DMS53 treated with DMSO at 0.1 percent for 48 hours (cell line): ENCODE measurements around the gene RBMS3.
"Not testable (repeated sequence)": the region's sequence is repeated elsewhere in the genome, so short reads cannot be mapped to it uniquely, and the experiment has no call there.

Source experiments
- DNase-seq: peaks from one replicate; lab custom pipeline; 2025; ENCODE audit not compliant: unreplicated experiment; lab: John Stamatoyannopoulos, UW

RBMS3 gene

DNA sequence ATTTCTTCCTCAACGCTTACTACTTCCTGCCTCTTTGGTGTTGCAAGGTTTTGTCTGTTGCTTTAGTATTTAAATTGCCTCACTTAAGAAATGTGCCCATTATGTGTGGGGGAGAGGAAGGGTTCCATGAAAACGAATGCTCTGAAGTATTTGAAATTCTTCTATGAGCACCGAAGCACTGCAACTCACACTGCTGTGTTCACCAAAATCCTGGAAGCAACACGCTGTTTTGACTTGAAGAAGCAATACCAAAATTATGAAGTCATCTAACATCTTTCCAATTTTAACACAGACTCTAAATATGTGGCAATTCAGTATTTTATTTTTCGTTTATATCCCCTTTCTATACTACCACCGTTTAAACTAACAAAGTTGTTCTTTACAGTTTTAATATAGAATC, 101.5 kb downstream of the RBMS3 start:
- no peak for DNase-seq

DNA sequence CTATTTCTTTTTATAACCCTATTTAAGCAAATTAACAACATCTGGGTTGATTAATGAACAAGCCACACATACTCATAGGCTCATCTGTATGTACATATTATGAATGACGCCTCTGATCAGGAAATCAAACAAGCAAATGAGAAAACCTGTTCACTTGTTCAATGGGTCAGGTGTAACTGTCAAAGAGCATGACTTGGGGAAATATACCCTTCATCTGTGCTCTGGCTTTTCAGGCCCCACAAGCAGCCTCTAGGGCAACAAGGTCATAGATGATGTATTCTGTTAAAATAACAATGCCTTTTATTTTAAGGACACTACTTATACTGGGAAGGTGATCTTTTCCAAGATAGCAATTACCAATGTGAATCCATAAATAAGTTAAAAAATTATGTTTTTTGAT, 102.0 kb downstream of the RBMS3 start:
- no peak for DNase-seq

DNA sequence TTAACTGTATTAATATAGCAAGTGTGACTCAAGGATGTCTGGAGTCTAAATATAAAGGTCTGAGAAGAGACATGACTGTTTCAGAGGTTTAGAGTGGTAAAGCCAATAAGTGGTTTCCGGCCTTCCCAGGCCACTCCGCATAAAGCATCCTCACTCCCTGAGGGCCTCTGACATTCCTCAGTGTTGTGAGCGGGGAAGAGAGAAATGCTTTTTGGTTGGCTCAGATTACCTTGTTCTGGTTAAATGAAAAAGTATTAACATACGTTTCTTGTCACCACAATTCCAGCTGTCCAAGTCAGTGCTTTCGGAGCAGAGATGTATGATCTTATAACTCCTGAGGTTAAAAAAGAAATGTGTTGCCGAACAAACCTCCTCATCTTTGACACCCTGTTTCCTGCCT, 103.8 kb downstream of the RBMS3 start:
- no peak for DNase-seq

DNA sequence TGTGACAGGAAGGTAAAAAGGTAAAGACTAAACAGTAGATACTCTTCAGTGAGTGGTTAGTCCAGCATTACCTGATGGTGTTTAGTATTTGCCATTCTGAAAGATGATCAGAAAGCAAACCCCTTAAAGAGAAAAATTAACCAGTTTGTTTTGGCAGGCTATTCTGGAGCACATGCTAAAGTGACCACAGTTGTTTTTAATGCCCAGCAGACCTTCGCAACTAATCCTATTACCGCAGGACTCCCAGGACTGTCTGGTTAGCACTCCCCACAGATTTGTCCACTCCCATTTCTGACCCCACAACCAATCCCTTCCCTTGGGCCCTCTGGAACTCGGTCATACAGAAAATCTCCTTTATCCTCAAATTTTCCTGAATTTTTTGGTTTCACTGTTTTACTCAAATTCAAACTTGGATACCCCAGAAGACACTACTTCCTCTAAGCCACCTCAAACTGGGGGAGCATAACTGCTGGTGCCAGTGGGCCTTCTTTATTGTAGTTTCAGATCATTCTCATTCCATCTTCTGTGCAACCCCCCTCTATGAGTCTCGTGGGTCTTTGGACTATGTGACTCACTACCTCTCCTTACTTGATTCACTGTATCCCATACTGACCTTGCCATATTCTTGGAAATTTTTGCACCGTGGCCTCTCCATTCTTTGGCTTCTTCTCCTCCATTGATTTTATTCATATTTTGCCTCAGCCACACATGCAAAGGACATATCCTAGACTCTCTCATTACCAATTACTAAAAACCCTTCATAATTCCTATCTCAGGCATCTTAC, 104.4 kb downstream of the RBMS3 start:
- no peak for DNase-seq

DNA sequence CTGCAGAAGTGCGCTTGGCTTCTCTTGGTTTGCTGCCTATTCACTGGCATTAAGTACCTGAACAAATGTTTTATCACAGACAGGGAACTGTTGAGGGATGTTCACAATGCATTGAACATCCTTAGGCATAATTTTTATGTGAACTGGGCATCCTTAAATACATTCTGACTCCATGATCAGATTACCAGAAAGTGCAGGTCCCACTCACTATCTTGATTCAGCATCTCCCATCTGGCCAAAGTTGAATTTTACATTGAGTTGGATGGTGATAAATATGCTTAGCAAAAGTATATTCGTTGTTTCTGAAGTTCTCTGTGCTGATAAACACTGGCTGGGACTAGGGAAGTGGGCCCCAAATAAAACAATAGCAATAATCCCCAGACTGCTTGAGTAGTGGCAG, 108.5 kb downstream of the RBMS3 start:
- no peak for DNase-seq

DNA sequence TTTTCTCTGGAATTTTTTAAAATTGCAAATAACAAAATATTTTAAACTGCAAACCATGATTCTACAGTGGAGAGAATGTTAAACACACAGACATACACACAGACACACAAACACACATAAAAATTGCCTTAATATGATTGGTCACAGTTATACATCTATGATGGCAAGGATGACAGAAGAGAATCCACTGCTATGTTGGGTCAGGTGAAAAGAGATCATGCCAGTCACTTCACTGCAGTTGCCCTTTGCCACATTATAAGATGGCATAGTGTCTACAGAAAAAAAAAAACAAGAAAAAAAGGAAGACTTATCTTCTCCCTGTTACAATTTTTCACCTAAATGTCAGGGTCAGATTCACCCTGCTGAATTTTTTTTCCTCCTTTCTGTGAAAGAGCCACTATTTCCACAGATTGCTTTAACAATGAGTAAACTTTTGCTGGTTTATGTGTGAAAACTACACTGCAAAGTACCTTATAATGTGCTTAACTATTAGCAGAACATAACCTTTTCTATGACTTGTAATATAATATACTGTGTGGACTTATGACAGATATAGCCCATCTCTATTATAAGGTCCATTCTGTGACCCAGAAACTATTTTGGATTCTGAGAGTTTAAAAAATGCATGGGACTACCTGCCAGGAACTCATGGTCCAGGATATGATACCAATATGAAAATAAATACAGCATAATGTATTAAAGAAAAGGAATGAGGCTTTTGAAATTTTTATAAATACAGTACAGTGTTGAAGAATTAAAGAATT, 111.9 kb downstream of the RBMS3 start:
- DNase-seq, result no peak

DNA sequence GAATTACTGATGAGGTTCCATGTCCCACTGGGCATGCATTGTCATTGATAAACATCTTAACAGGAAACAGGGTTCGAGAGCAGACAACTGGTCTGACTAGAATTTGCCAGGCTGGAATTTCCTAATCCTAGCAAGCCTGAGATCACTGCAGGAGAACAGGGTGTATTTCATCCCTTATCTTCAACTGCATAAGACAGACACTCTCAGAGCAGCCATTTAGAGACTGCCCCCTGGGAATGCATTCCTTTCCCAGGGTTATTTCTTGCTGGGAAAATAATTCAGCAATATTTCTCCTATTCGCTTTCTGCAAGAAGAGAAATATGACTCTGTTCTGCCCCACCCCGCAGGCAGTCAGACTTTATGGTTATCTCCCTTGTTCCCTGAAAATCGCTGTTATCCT, 113.1 kb downstream of the RBMS3 start:
- not testable (repeated sequence) for DNase-seq

DNA sequence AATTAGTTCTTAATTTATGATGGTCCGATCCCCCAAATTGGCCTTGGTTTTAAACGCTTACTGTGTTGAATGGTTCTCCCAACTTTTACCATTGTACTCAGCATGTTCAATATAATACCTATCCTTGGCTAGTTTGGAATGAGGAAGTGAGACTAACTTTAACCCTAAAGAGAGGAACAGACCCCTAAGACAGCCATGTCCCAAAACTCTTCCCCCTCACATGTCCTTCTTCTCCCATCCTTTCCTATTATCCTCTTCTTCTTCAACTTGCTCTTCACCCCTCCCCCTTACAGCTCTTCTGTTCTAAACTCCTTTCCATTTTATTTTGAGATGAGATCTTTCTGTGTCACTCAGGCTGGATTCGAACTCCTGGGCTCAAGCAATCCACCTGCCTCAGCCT, 116.5 kb downstream of the RBMS3 start:
- DNase-seq, result no peak

DNA sequence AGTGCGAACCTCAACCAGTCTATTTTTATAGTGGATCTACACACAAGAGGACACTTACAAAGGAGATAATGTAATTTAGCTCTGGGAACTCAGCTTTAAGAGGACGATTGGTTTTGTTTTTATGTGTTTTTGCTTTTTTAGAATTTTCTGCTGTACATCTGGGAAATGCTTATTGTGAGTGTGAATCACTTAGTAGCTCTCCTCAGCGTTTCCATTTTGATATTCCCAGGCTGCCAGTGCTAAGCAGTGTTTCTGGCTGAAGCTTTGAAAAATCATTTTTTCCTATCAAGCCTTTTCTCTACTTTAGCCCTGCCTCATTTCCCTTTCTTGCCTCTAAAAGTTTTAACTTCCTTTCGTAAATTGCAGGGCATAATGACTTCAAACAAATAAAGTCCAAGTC, 117.9 kb downstream of the RBMS3 start:
- DNase-seq, result no peak

DNA sequence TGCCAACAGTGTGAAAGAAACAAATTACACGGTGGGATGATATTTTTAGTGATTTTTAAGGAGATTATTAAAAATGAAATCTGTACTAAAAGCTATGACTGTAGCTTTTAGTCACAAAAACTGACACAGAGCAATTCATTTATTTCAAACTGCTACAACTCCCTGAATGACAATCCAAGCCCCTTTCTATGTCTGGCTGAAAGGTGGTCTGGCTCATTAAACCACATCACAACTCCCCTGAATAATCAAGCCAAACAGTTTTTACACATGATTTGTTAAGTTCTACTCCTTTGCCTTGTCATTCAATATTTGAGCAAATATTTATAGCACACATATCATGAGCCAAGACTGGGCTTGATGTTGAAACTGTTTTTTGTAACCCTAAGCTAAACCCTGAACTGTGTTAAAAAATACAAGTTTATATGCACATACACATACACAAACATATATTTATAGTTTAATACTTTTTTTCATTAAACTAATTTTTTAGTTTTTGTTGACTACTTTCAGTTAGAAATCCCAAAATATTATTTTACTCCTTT, 125.5 kb downstream of the RBMS3 start:
- no peak for DNase-seq

DNA sequence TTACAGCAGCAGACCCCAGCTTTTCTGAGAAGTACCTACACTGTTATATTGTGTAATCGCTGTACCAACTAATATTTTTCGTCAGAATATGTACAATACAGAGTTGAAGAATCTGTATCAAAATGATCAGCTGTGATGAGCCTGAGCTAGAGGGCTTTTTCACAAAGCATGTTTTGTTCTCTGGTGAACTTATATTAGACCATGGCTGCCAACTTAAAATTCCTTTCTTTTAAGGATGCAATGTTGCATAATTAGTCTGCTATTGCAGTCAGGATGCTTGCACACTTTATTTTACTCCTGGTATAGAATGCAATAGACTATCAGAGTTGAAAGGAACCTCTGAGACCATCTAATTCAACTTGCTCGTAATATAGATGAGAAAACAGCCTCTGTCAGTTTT, 127.8 kb downstream of the RBMS3 start:
- no peak for DNase-seq

DNA sequence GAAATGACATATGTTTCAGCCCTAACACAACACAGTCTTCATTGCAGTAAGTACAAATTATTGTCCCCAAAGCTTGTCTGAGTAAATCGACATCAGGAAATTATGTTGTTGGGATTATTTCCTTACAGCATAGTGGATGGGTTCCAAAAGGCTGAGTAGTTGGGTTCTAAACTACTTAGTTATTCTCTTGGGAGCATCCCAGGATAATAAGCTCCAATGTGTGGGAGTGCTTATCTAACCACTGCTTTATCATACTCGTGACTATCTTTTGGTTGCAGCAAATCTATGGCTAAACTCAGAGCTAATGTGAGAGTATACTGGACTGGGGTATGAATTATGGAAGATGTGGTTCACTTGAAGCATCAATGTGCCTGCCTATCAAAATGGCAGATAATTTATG, 128.5 kb downstream of the RBMS3 start:
- no peak for DNase-seq

DNA sequence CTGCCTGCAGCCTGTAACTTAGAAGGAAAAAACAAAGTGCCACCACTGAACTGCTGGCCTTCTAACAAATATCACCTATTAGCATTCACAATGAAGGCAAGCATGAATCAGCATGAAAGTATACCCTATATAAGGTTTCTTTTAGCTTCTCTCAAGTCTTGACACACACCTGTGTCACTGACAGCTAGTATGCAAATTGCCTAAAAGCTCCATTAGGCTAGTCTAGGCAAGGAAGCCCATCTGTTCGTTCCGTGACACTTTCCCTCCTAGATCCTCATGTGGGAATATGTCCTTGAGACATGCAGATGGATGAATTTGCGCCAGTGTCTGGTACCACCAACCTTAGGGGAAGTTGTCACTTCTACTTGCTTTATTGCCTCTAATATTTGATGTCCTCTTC, 129.3 kb downstream of the RBMS3 start:
- DNase-seq, result no peak

DNA sequence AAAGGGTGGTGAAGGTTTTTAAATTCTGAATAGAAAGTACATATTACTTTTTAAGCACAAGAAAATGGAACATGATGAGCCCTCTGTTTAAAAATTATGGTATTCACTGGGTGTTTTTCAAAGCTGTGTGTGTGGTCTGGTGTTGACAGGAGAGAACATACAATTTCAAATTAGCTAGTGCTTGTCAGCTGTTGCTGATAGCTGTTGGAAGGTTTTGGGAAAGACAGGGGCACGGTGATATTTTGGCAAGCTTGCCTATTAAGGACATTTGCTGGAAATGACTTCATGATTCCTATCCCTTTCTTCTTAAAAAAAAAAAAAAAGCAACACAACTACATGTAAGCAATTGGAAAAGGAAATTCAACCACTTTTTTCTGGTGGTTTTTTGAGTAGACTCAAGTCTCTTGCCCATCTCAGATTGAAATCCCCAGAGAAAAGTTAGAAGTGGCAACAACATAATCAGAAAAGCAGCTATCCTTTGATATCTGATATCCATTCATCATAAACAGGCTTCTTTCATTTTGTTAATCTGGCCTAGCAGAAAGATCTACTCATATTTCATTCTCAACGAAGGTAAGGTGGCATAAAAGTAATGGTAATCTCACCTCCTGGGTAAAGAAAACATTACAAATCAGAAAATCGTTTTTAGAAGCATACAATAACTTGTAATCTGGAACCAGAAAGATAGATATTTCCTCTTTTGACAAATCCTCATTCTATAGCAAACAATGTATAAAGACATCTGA, 130.0 kb downstream of the RBMS3 start:
- no peak for DNase-seq

DNA sequence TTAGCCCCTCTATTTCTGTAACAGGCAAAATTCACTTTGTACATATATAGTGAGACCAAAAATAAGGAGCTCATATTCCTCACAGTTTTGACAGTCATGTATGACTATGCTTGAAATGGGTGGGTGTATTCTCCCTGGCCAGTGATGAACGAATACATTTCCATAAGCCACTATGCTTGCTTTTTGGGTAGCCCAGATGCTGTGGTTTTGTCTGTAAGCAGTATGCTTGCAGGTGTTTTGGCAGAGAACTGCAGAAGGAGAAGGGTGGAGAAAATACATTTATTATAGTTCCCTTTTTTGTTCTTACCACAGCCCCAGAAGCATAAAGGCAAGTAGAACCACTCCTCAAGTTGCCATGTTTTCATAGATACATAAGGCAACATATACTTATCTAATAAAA, 131.2 kb downstream of the RBMS3 start:
- no peak for DNase-seq

DNA sequence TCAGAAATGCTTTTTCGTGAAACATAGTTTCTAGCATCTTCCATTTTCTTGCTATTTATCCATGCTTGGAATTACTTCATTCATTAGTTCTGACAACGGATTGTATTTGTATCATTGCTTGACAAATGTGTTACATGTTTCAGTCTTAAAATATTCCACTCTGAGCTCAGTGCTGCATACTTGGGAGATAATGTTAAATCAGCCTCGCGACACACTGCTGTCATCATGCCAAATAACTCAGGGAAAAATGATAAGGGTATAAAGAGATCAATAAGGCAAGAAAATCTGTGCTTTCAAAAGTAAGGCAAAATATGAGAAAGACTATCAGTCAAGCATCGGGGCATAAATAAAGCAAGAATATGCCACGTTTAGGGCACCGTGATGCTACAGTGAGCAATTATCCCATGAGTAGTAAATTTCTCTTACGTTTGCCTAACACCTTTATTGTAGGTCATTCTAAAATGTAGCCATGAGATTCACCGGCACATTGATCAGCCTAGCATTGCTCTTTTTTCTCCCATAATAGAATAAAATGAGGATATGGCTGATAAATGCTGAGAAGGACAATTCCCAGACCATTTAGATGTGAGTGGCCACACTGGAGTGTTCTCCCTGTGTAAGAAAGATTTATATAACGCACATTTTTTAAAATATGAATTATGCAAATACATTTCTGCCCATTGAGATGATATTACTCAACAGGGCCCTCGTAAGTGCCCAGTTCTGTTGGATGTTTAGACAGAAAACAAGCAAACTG, 133.8 kb downstream of the RBMS3 start:
- DNase-seq, result no peak

DNA sequence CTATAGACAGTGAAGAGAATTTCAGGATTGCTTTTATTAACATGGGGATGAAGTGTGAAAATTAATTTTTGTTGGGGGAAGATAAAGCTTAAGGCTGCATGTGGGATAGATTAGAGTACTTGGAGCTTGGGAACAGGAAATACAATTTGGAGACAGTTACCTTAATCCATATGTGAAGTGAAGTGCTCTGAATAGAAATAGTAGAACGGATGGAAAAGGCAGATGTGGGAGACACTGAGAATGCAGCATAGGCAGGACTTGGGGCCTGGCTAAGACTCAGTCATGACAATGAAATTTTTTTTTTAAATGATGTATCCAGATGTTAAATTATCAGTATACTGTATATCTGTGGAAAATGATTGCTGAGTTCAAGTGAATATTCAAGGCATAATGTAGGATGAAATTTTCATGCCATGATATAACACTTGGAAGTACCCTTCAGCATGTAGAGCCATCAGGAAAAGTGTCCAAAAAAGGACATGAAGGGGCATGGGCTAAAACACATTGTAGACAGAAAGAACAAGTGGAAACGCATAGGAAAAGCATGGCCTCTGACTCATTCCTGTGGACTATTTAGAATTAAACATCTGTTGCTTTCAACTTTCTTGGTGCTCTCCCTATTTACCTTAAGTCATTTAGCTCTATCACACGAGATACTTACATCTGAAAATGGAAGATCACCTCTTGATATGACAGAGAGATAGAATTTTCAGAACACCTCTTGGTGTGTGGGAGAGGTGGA, 134.8 kb downstream of the RBMS3 start:
- no peak for DNase-seq

DNA sequence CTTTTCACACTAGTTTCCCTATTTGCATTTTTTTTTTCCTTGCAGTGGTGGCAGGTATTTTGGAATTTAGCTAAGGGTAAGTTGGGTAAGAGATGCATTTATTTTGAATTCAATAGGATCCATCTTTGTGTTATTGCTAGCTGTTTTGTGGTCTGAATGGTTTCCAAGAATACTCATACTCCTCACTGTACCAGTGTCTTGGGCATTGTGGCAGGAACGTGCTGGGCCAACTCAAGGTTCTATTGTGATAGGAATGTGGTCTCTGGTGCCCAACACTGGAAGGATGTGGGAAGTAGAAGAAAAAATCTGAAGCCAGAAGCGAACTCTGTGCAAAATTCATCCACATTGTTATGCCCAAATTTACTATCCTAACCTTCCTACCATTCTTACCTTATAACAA, 135.6 kb downstream of the RBMS3 start:
- DNase-seq, result no peak

DNA sequence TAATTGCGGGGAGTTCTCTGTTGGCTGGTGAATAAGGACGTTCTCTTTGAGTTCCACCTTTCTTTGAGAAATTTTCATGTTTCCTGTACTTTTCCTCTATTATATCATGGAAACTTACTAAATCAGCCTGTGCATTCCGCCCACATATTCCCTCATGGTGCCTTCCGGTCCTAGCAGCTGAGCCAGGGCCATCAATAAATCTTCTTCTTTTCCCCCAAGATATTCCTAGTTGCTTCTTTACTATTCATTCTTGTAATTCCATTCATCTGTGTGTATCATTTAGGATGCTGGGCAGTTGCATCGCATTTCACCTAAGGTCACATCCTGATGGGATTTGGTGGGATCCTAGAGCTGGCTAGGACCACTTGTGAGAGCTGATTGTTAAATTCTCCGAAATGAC, 139.2 kb downstream of the RBMS3 start:
- DNase-seq, result no peak
